HL-60 (cell line): Measurements from ENCODE around the gene DHRS7C.

ENCODE experiments used
- CTCF ChIP-seq: IDR thresholded peaks from one replicate; pipeline ENCODE4 v1.5.1; 2011; ENCODE audit warnings: low read length, control low read depth, inconsistent platforms; ENCODE audit not compliant: insufficient read depth
- POLR2AphosphoS5 ChIP-seq: IDR thresholded peaks from 2 replicates; pipeline ENCODE4 v1.6.1; 2012; ENCODE audit warnings: low read depth
- REST ChIP-seq: IDR thresholded peaks from 2 replicates; pipeline ENCODE4 v1.6.1; 2012; ENCODE audit warnings: low read depth; ENCODE audit not compliant: insufficient replicate concordance
- SPI1 ChIP-seq: IDR thresholded peaks from 2 replicates; pipeline ENCODE4 v1.6.1; 2012; ENCODE audit warnings: low read depth, mild to moderate bottlenecking, borderline replicate concordance

DNA sequence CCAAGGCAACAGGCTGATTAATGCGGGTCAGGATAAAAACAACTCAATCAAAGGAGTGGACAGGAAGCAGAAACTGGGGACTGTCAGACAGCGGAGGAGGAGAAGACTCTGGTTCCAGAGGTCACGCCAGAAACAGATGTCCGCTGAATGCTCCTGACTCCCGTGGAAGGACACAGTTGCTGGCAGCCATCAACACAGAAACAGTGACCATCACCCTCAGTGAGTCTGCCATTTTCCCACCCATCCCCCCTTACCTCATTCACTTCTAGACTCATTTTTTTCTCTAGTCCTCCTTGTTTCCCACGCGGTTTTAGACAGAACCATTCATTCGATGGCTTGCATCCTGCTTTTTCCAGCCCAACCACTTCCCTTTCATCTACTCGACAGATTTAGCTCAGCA lies 40.9 kb downstream of the DHRS7C start:
- TF ChIP-seq CTCF (no peak), REST (no peak), POLR2AphosphoS5 (no peak), SPI1 (no peak)
